HepG2 (cell line): Measurements from ENCODE around the gene FTCD. TPM values are rescaled to one million over a fixed set of nuclear protein-coding genes. Genes with fewer than 3 reads are reported as not detected.

Experiments
- ATAC-seq: fragments of 200-7000 bp; cut with Tn5 transposase; 3 replicates; pipeline ENCODE4 v1.9.1; 2020; ENCODE audit warnings: mild to moderate bottlenecking, moderate library complexity
- BruUV-seq: library from RNA; stranded (reverse); fragments of 400-500 nt; replicated peaks from 2 replicates; lab custom pipeline; 2021; lab: Mats Ljungman, UMichigan
- CTCF ChIA-PET: fragments of 300-600 bp; formaldehyde crosslinking; extraction: SDS; loops from one replicate; lab custom pipeline; 2021; ENCODE audit warnings: low total read pairs, inconsistent platforms, low intra/inter-chr PET ratio; lab: Yijun Ruan, JAX
- POLR2A ChIA-PET: fragments of 350-600 bp; sonication (Branson Sonifier 250); formaldehyde crosslinking; loops from one replicate; lab custom pipeline; 2020; ENCODE audit warnings: antibody characterized with exemption, inconsistent platforms; lab: Yijun Ruan, JAX
- DNase-seq: peaks from one replicate; pipeline ENCODE4 v3.0.0-alpha.2; 2015; ENCODE audit warnings: low spot score
- FAIRE-seq: peaks from 3 replicates; lab custom pipeline; 2011; peaks lifted over from hg19 to GRCh38; lab: Jason Lieb, UNC
- H2AFZ ChIP-seq: one replicate; pipeline ENCODE4 v1.6.1; 2011; ENCODE audit warnings: low read length, inconsistent platforms
- H3K27ac ChIP-seq: fragments of 300-600 bp; 3 replicates; pipeline ENCODE4 v1.8.0; 2011; ENCODE audit warnings: mixed run types, mild to moderate bottlenecking, mixed read lengths, low read length, inconsistent platforms; ENCODE audit not compliant: insufficient read depth; ENCODE audit errors: extremely low read length
- H3K27me3 ChIP-seq, 2 experiments: fragments of 200-600 bp in 1 of 2; 2 replicates in 1 of 2; 3 replicates in 1 of 2; pipeline versions ENCODE4 v1.6.0 to v1.8.0; 2011; ENCODE audit warnings: low read length in 2 of 2, mild to moderate bottlenecking in 2 of 2, moderate library complexity in 2 of 2, inconsistent platforms in 1 of 2; ENCODE audit not compliant: insufficient read depth in 2 of 2, control insufficient read depth in 1 of 2
- H3K36me3 ChIP-seq, 2 experiments: fragments of 200-600 bp in 1 of 2; replicated peaks in 1 of 2; 2 replicates in 1 of 2; 3 replicates in 1 of 2; pipeline versions ENCODE4 v1.5.1 to v1.8.0; 2011; ENCODE audit warnings: low read length in 2 of 2, inconsistent platforms in 1 of 2; ENCODE audit not compliant: insufficient read depth in 2 of 2, control insufficient read depth in 1 of 2
- H3K4me1 ChIP-seq: 2 replicates; pipeline ENCODE4 v1.5.1; 2012; ENCODE audit warnings: low read length, inconsistent platforms; ENCODE audit not compliant: insufficient read depth
- H3K4me2 ChIP-seq: 2 replicates; pipeline ENCODE4 v1.6.0; 2011; ENCODE audit warnings: low read depth, low read length, inconsistent platforms
- H3K4me3 ChIP-seq, 3 experiments: fragments of 200-600 bp in 1 of 3; sonication (generic), shearing (Covaris generic) in 1 of 3; replicated peaks in 1 of 3; 2 replicates each; pipeline ENCODE4 v1.5.1; 2011 to 2016; ENCODE audit warnings: low read length in 3 of 3, inconsistent platforms in 2 of 3, low read depth in 2 of 3, mild to moderate bottlenecking in 2 of 3, control low read depth in 1 of 3, mixed read lengths in 1 of 3; ENCODE audit not compliant: insufficient read depth in 1 of 3
- H3K79me2 ChIP-seq: one replicate; pipeline ENCODE4 v1.6.1; 2011; ENCODE audit warnings: low read length, inconsistent platforms; ENCODE audit not compliant: insufficient read depth
- H3K9ac ChIP-seq: 2 replicates; pipeline ENCODE4 v1.6.0; 2011; ENCODE audit warnings: mild to moderate bottlenecking, low read depth, low read length, inconsistent platforms; ENCODE audit not compliant: insufficient read depth
- H3K9me3 ChIP-seq: 2 replicates; pipeline ENCODE4 v1.5.1; 2012; ENCODE audit warnings: mild to moderate bottlenecking, low read length
- H4K20me1 ChIP-seq: 2 replicates; pipeline ENCODE4 v1.6.0; 2011; ENCODE audit warnings: inconsistent platforms, mild to moderate bottlenecking, low read length, moderate library complexity; ENCODE audit not compliant: insufficient read depth
- HCFC1 ChIP-seq: fragments of 150-350 bp; IDR thresholded peaks from 2 replicates; pipeline ENCODE4 v1.6.1; 2014; ENCODE audit warnings: low read depth, low read length
- NFKB2 ChIP-seq: sonication (generic); formaldehyde crosslinking; IDR thresholded peaks from 2 replicates; pipeline ENCODE4 v1.4.0; 2020; ENCODE audit warnings: missing genetic modification reagents, borderline replicate concordance
- PATZ1 ChIP-seq: sonication (generic); formaldehyde crosslinking; IDR thresholded peaks from 2 replicates; pipeline ENCODE4 v1.4.0; 2020; ENCODE audit warnings: missing genetic modification reagents
- RBM39 ChIP-seq: fragments of 200-400 bp; formaldehyde crosslinking; IDR thresholded peaks from one replicate; pipeline ENCODE4 v1.6.1; 2018; ENCODE audit warnings: antibody characterized with exemption, mild to moderate bottlenecking, low read depth, low read length; ENCODE audit not compliant: poor library complexity, severe bottlenecking
- TARDBP ChIP-seq: sonication (generic); formaldehyde crosslinking; IDR thresholded peaks from 2 replicates; pipeline ENCODE4 v1.8.0; 2022; ENCODE audit warnings: mild to moderate bottlenecking, missing genetic modification reagents
- ZNF331 ChIP-seq: sonication (generic); formaldehyde crosslinking; IDR thresholded peaks from 2 replicates; pipeline ENCODE4 v1.4.0; 2020; ENCODE audit warnings: missing genetic modification reagents
- ZNF691 ChIP-seq: sonication (generic); formaldehyde crosslinking; IDR thresholded peaks from 2 replicates; pipeline ENCODE4 v1.4.0; 2020; ENCODE audit warnings: missing genetic modification reagents, low read depth, mild to moderate bottlenecking, borderline replicate concordance
- WGBS: methylation state at CpG from one replicate; pipeline ENCODE4 v1.1.6; 2017; ENCODE audit warnings: low lambda C conversion rate; 5-methylcytosine and 5-hydroxymethylcytosine counted together
- in situ Hi-C: cut with HindIII; loops from 2 replicates; pipeline ENCODE4 v1.10.0; 2017; ENCODE audit warnings: low pct_unique_long_range_greater_than_20kb; ENCODE audit not compliant: extremely low pct_ligation_motif_present
- intact Hi-C: fragments of 100-400 bp; cut with micrococcal nuclease; formaldehyde crosslinking; loops from one replicate; pipeline ENCODE4 v1.10.0; 2022; ENCODE audit not compliant: unreplicated experiment
- polyA plus RNA-seq, 8 experiments: library from polyadenylated mRNA; depleted of rRNA in 3 of 8; stranded (reverse) in 7 of 8; unstranded in 1 of 8; fragments of >200 nt; fragmentation: Illumina TruSeq in 4 of 8; extraction: Trizol in 4 of 8; gene quantifications; 2 replicates each; pipeline versions ENCODE4 v1.2.1 to v1.2.3, GENCODE V29; 2011 to 2016; ENCODE audit warnings: low read depth in 4 of 8, missing spikeins in 1 of 8, mixed read lengths in 1 of 8; ENCODE audit not compliant: insufficient read depth in 1 of 8
- total RNA-seq, 5 experiments: library from RNA; depleted of rRNA; stranded (reverse); fragments of >200 nt; fragmentation: Illumina TruSeq; extraction: Trizol; gene quantifications; 2 replicates each; pipeline ENCODE4 v1.2.3, GENCODE V29; 2016; ENCODE audit warnings: low read depth in 1 of 5

Gene FTCD
- total and polyA plus RNA-seq, 2 of the 13 experiments (the other 11 are each of a cell fraction or from before 2014, with no cell fraction given), result 75.7 to 105 TPM

- ATAC-seq (no peak), FAIRE-seq (no peak), DNase-seq (no peak)
- Histone ChIP-seq H3K4me2 (no peak overlapping the region), H3K4me1 (no peaks in the 10 kb centered on the region), H3K79me2 (no peaks in the 10 kb centered on the region), H3K27ac (no peak overlapping the region), H3K9me3 (no peaks in the 10 kb centered on the region), H4K20me1 (no peaks in the 10 kb centered on the region), H3K9ac (no peak overlapping the region), H3K4me3 (no peak overlapping the region), H3K27me3 (peaks cover 1 to 6% of the 10 kb centered on the region in 2 experiments; a peak in 1 of 5 replicates), H3K36me3 (no peaks in the 10 kb centered on the region), H2AFZ (no peak overlapping the region)
- 78% methylated on average over 30 of the region's 47 CpGs for WGBS
- TF ChIP-seq PATZ1, result no peak
- no peak for TF ChIP-seq ZNF691 (CRISPR knock-in tag)
- no peak for TF ChIP-seq RBM39
- no peak for TF ChIP-seq ZNF331
- no peak for TF ChIP-seq TARDBP
- no peak for TF ChIP-seq NFKB2 (CRISPR knock-in tag)
- TF ChIP-seq HCFC1, result no peak
- CTCF ChIA-PET, result no interaction called here
- BruUV-seq, result no TSS peak
- intact Hi-C loops, result no loop called here
- in situ Hi-C loops, result no loop called here
- POLR2A ChIA-PET, result no interaction called here
These were observed 29.5 kb downstream of the FTCD start for GRCh38 chr21:46125846-46126301.
